Astrocyte (in vitro differentiated cells and primary cell): ENCODE data around the gene MRPL3. TPM values are rescaled to one million over a fixed set of nuclear protein-coding genes. Genes with fewer than 3 reads are reported as not detected.

ENCODE experiments used
- DNase-seq: peaks from one replicate; pipeline ENCODE4 v3.0.0-alpha.2; 2010; ENCODE audit warnings: low read depth
- FAIRE-seq: peaks from 2 replicates; lab custom pipeline; 2011; peaks lifted over from hg19 to GRCh38; lab: Jason Lieb, UNC
- H2AFZ ChIP-seq: 2 replicates; pipeline ENCODE4 v1.6.0; 2012; ENCODE audit warnings: low read depth, low read length, inconsistent platforms
- H3K27ac ChIP-seq: 2 replicates; pipeline ENCODE4 v1.5.1; 2011; ENCODE audit warnings: low read depth, low read length, inconsistent platforms
- H3K27me3 ChIP-seq: 2 replicates; pipeline ENCODE4 v1.6.0; 2011; ENCODE audit warnings: low read length, inconsistent platforms; ENCODE audit not compliant: insufficient read depth
- H3K36me3 ChIP-seq: 2 replicates; pipeline ENCODE4 v1.5.1; 2011; ENCODE audit warnings: low read length, inconsistent platforms; ENCODE audit not compliant: insufficient read depth
- H3K4me1 ChIP-seq: 2 replicates; pipeline ENCODE4 v1.5.1; 2011; ENCODE audit warnings: low read length, inconsistent platforms; ENCODE audit not compliant: insufficient read depth
- H3K4me2 ChIP-seq: 2 replicates; pipeline ENCODE4 v1.6.0; 2012; ENCODE audit warnings: low read length, inconsistent platforms
- H3K4me3 ChIP-seq: 2 replicates; pipeline ENCODE4 v1.5.1; 2011; ENCODE audit warnings: low read depth, mild to moderate bottlenecking, low read length, inconsistent platforms; ENCODE audit not compliant: insufficient read depth
- H3K79me2 ChIP-seq: 2 replicates; pipeline ENCODE4 v1.6.0; 2012; ENCODE audit warnings: mild to moderate bottlenecking, low read length, inconsistent platforms; ENCODE audit not compliant: insufficient read depth
- H3K9ac ChIP-seq: 2 replicates; pipeline ENCODE4 v1.6.0; 2012; ENCODE audit warnings: mild to moderate bottlenecking, low read length, inconsistent platforms
- H3K9me3 ChIP-seq: 2 replicates; pipeline ENCODE4 v1.5.1; 2012; ENCODE audit warnings: low read depth, mild to moderate bottlenecking, low read length, inconsistent platforms; ENCODE audit not compliant: insufficient read depth
- H4K20me1 ChIP-seq: 2 replicates; pipeline ENCODE4 v1.6.0; 2012; ENCODE audit warnings: low read length, inconsistent platforms; ENCODE audit not compliant: insufficient read depth
- H3K27ac Mint-ChIP-seq: one replicate; pipeline ENCODE4 v1.8.0; 2021; ENCODE audit warnings: mild to moderate bottlenecking, mixed read lengths; ENCODE audit not compliant: unreplicated experiment
- H3K27me3 Mint-ChIP-seq: one replicate; pipeline ENCODE4 v1.8.0; 2021; ENCODE audit warnings: low read depth, mixed read lengths; ENCODE audit not compliant: unreplicated experiment
- H3K36me3 Mint-ChIP-seq: one replicate; pipeline ENCODE4 v1.8.0; 2021; ENCODE audit warnings: low read depth, mixed read lengths; ENCODE audit not compliant: unreplicated experiment
- H3K4me1 Mint-ChIP-seq: one replicate; pipeline ENCODE4 v1.8.0; 2021; ENCODE audit warnings: low read depth, mixed read lengths; ENCODE audit not compliant: unreplicated experiment
- H3K4me3 Mint-ChIP-seq: one replicate; pipeline ENCODE4 v1.8.0; 2021; ENCODE audit warnings: mild to moderate bottlenecking, moderate library complexity, mixed read lengths; ENCODE audit not compliant: unreplicated experiment
- H3K9me3 Mint-ChIP-seq: one replicate; pipeline ENCODE4 v1.8.0; 2021; ENCODE audit warnings: mild to moderate bottlenecking, mixed read lengths; ENCODE audit not compliant: unreplicated experiment
- CTCF ChIP-seq: IDR thresholded peaks from 2 replicates; pipeline ENCODE4 v1.5.1; 2011; ENCODE audit warnings: low read depth, mild to moderate bottlenecking, inconsistent platforms, low read length, moderate library complexity; ENCODE audit not compliant: insufficient read depth
- EZH2 ChIP-seq: IDR thresholded peaks from 2 replicates; pipeline ENCODE4 v1.6.1; 2012; ENCODE audit warnings: mild to moderate bottlenecking, low read length, inconsistent platforms; ENCODE audit not compliant: insufficient read depth
- total RNA-seq: library from RNA; stranded (reverse); gene quantifications from 2 replicates; pipeline ENCODE4 v1.2.1, GENCODE V29; 2021

MRPL3 gene
- total RNA-seq, 1 donor from 2014 or later: 76.1 TPM

- H2AFZ ChIP-seq: peak overlapping the region; percentile 98
- H3K27me3 Mint-ChIP-seq: no peaks in the 10 kb centered on the region
Measured at GRCh38 chr3:131501949-131502348, 822 bp downstream of the MRPL3 start.

DNA sequence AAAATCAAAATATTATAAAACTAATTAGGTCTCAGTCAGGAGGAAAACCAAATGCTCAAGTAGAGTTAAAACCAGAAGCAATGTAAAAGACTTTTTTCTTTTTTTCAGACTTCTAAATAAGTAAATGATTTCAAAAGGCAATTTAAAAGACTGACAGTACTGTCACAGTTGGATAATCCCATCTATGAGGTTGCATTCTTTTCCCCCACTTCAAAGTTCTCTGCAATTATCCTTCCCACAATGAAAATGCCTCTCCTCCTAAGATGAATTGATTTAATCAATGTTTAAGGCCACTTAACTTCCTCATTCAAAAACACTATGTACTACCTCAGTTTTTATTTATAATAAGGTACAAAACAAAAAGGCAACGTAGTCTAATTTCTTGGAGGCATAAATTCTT lies 8.1 kb downstream of the MRPL3 start:
- no peaks in the 10 kb centered on the region for H3K4me1 Mint-ChIP-seq
- no peak for TF ChIP-seq EZH2
- TF ChIP-seq CTCF: no peak
- Histone ChIP-seq H3K27me3 (no peaks in the 10 kb centered on the region), H3K4me1 (no peaks in the 10 kb centered on the region), H3K4me3 (no peak overlapping the region), H3K79me2 (peaks cover 60% of the 10 kb centered on the region), H3K27ac (no peak overlapping the region), H3K4me2 (no peak overlapping the region), H3K36me3 (peaks cover 47% of the 10 kb centered on the region), H4K20me1 (peaks cover 16% of the 10 kb centered on the region), H2AFZ (no peak overlapping the region), H3K9ac (no peak overlapping the region), H3K9me3 (no peaks in the 10 kb centered on the region)
- H3K27me3 Mint-ChIP-seq: no peaks in the 10 kb centered on the region
- no peak overlapping the region for H3K4me3 Mint-ChIP-seq
- no peak overlapping the region for H3K27ac Mint-ChIP-seq
- H3K9me3 Mint-ChIP-seq: no peaks in the 10 kb centered on the region
- no peak for FAIRE-seq
- H3K36me3 Mint-ChIP-seq: peaks cover 4% of the 10 kb centered on the region
- no peak for DNase-seq

More at GRCh38 chr3:131501949-131502348, 822 bp downstream of the MRPL3 start:
- peaks cover 26% of the 10 kb centered on the region for H3K36me3 ChIP-seq
- H3K4me3 ChIP-seq: peak overlapping the region; percentile 96
- TF ChIP-seq EZH2 (no peak), CTCF (no peak)
- DNase-seq (no peak), FAIRE-seq (peak; percentile 32)
- Mint-ChIP-seq H3K4me3 (peak overlapping the region; percentile 99), H3K4me1 (peaks cover 9% of the 10 kb centered on the region), H3K27ac (peak overlapping the region; percentile 98), H3K36me3 (peaks cover 5% of the 10 kb centered on the region), H3K9me3 (no peaks in the 10 kb centered on the region)
- H3K27ac ChIP-seq: peak overlapping the region; percentile 78
- peak overlapping the region; percentile 94 for H3K9ac ChIP-seq
- peak overlapping the region; percentile 90 for H3K4me2 ChIP-seq
- H4K20me1 ChIP-seq: peaks cover 3% of the 10 kb centered on the region
- peaks cover 50% of the 10 kb centered on the region for H3K79me2 ChIP-seq
- H3K27me3 ChIP-seq: no peaks in the 10 kb centered on the region
- no peaks in the 10 kb centered on the region for H3K9me3 ChIP-seq
- H3K4me1 ChIP-seq: peaks cover 4% of the 10 kb centered on the region

- H3K9ac ChIP-seq: no peak overlapping the region
- Mint-ChIP-seq H3K4me3 (no peak overlapping the region), H3K9me3 (no peaks in the 10 kb centered on the region), H3K36me3 (peaks cover 4% of the 10 kb centered on the region), H3K27me3 (no peaks in the 10 kb centered on the region), H3K4me1 (no peaks in the 10 kb centered on the region), H3K27ac (no peak overlapping the region)
- no peak overlapping the region for H3K27ac ChIP-seq
- H4K20me1 ChIP-seq: peaks cover 16% of the 10 kb centered on the region
- FAIRE-seq (no peak), DNase-seq (no peak)
- H3K4me3 ChIP-seq: no peak overlapping the region
- H3K79me2 ChIP-seq: peaks cover 44% of the 10 kb centered on the region
- no peaks in the 10 kb centered on the region for H3K27me3 ChIP-seq
- H2AFZ ChIP-seq: no peak overlapping the region
- peaks cover 31% of the 10 kb centered on the region for H3K36me3 ChIP-seq
- H3K9me3 ChIP-seq: no peaks in the 10 kb centered on the region
- TF ChIP-seq CTCF: no peak
- TF ChIP-seq EZH2: no peak
- no peaks in the 10 kb centered on the region for H3K4me1 ChIP-seq
- no peak overlapping the region for H3K4me2 ChIP-seq
Measured at GRCh38 chr3:131491775-131492174, 11.0 kb downstream of the MRPL3 start.
